ENCODE data around the gene ADK. TPM values are rescaled to one million over a fixed set of nuclear protein-coding genes. Genes with fewer than 3 reads are reported as not detected.

The ADK gene
- total RNA-seq, 1 donor from 2014 or later = 62.0 TPM

DNA sequence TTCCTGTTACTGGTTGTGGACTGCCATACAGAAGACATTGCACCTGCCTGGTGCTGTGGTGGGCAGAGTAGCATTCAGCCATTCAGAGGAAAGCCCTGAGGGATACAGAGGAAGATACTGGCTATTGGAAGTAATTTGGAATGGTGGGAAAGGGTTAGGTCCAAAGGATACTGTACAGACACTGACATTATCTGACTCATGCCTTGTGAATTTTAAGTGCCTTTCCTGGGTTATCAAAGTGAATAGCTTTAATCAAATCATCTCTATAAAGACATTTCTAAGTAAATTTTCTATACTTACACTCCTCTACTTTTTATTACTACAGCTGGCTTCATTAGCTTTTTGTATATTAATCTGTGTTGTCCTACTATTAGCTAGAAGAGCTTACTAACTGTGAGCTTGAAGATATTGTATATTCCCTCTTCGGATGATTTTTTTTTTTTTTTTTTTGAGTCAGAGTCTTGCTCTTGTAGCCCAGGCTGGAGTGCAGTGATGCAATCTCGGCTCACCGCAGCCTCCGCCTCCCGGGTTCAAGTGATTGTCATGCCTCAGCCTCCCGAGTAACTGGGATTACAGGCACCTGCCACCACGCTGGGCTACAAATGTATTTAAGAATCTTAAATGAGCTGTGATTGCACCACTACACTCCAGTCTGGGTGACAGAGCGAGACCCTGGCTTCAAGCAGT is 186.5 kb downstream of the ADK start:
- Histone ChIP-seq H3K27me3 (ENCODE audit: insufficient read depth, low read length) (no peaks in the 10 kb centered on the region), H3K36me3 (ENCODE audit: insufficient read depth, low read length) (no peaks in the 10 kb centered on the region), H3K4me3 (ENCODE audit: insufficient read depth, low read depth, low read length) (no peak overlapping the region), H2AFZ (ENCODE audit: low read depth, low read length) (no peak overlapping the region), H3K27ac (ENCODE audit: low read depth, low read length) (no peak overlapping the region), H3K79me2 (ENCODE audit: insufficient read depth, low read length) (peaks cover 3% of the 10 kb centered on the region), H3K9me3 (ENCODE audit: insufficient read depth, low read depth, low read length) (no peaks in the 10 kb centered on the region), H3K4me1 (ENCODE audit: insufficient read depth, low read length) (peaks cover 5% of the 10 kb centered on the region), H4K20me1 (ENCODE audit: insufficient read depth, low read length) (peaks cover 6% of the 10 kb centered on the region), H3K4me2 (ENCODE audit: low read length) (no peak overlapping the region), H3K9ac (ENCODE audit: low read length) (no peak overlapping the region)
- H3K4me1 Mint-ChIP-seq (ENCODE audit: low read depth, unreplicated experiment) = peaks cover 9% of the 10 kb centered on the region
- peaks cover 7% of the 10 kb centered on the region for H3K9me3 Mint-ChIP-seq (ENCODE audit: unreplicated experiment)
- peak; percentile 17 for DNase-seq (ENCODE audit: low read depth)
- no peak overlapping the region for H3K4me3 Mint-ChIP-seq (ENCODE audit: unreplicated experiment)
- H3K27ac Mint-ChIP-seq (ENCODE audit: unreplicated experiment) = peak overlapping the region; percentile 60
- no peak for TF ChIP-seq EZH2 (IDR thresholded peaks at IDR 0.05; ENCODE audit: insufficient read depth, low read length)
- TF ChIP-seq, protein P1, sequence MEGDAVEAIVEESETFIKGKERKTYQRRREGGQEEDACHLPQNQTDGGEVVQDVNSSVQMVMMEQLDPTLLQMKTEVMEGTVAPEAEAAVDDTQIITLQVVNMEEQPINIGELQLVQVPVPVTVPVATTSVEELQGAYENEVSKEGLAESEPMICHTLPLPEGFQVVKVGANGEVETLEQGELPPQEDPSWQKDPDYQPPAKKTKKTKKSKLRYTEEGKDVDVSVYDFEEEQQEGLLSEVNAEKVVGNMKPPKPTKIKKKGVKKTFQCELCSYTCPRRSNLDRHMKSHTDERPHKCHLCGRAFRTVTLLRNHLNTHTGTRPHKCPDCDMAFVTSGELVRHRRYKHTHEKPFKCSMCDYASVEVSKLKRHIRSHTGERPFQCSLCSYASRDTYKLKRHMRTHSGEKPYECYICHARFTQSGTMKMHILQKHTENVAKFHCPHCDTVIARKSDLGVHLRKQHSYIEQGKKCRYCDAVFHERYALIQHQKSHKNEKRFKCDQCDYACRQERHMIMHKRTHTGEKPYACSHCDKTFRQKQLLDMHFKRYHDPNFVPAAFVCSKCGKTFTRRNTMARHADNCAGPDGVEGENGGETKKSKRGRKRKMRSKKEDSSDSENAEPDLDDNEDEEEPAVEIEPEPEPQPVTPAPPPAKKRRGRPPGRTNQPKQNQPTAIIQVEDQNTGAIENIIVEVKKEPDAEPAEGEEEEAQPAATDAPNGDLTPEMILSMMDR (IDR thresholded peaks at IDR 0.05; ENCODE audit: insufficient read depth, low read depth, low read length) = no peak
- H3K36me3 Mint-ChIP-seq (ENCODE audit: low read depth, unreplicated experiment) = peaks cover 4% of the 10 kb centered on the region
- peak; percentile 50 for FAIRE-seq
- no peaks in the 10 kb centered on the region for H3K27me3 Mint-ChIP-seq (ENCODE audit: low read depth, unreplicated experiment)

DNA sequence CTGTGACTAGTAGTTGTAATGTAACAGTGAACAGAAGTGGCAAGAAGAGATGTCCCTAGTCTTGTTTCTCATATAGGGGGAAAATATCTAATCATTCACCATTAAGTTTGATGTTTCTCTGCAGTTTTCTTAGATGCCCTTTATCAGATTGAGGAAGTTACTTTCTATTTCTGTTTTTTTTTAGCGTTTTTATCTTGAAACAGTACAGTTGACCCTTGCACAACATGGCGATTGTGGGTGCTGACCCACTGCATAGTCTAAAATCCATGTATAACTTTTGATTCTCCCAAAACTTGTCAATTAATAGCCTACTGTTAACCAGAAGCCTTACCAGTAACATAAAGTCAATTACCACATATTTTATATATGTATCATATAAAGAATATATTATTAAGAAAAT is 192.0 kb downstream of the ADK start:
- Mint-ChIP-seq H3K4me3 (ENCODE audit: unreplicated experiment) (no peak overlapping the region), H3K9me3 (ENCODE audit: unreplicated experiment) (peaks cover 8% of the 10 kb centered on the region)

More for the DNA sequence above, 192.0 kb downstream of the ADK start:
- no peak for DNase-seq (ENCODE audit: low read depth)
- Histone ChIP-seq H3K9me3 (ENCODE audit: insufficient read depth, low read depth, low read length) (no peaks in the 10 kb centered on the region), H3K4me2 (ENCODE audit: low read length) (no peak overlapping the region), H4K20me1 (ENCODE audit: insufficient read depth, low read length) (no peaks in the 10 kb centered on the region), H3K27ac (ENCODE audit: low read depth, low read length) (no peak overlapping the region), H3K27me3 (ENCODE audit: insufficient read depth, low read length) (no peaks in the 10 kb centered on the region), H3K36me3 (ENCODE audit: insufficient read depth, low read length) (peaks cover 2% of the 10 kb centered on the region), H3K4me1 (ENCODE audit: insufficient read depth, low read length) (no peaks in the 10 kb centered on the region), H3K4me3 (ENCODE audit: insufficient read depth, low read depth, low read length) (no peak overlapping the region), H3K9ac (ENCODE audit: low read length) (no peak overlapping the region), H3K79me2 (ENCODE audit: insufficient read depth, low read length) (peaks cover 4% of the 10 kb centered on the region), H2AFZ (ENCODE audit: low read depth, low read length) (no peak overlapping the region)
- no peak for TF ChIP-seq EZH2 (IDR thresholded peaks at IDR 0.05; ENCODE audit: insufficient read depth, low read length)
- TF ChIP-seq, protein P1 (IDR thresholded peaks at IDR 0.05; ENCODE audit: insufficient read depth, low read depth, low read length) = no peak
- no peaks in the 10 kb centered on the region for H3K27me3 Mint-ChIP-seq (ENCODE audit: low read depth, unreplicated experiment)
- peaks cover 21% of the 10 kb centered on the region for H3K36me3 Mint-ChIP-seq (ENCODE audit: low read depth, unreplicated experiment)
- no peak for FAIRE-seq
- H3K4me1 Mint-ChIP-seq (ENCODE audit: low read depth, unreplicated experiment) = peaks cover 1% of the 10 kb centered on the region
- no peak overlapping the region for H3K27ac Mint-ChIP-seq (ENCODE audit: unreplicated experiment)
